Transverse colon (tissue), 4 donors: ENCODE data around the gene ANKRD33B.

Experiments used
- POLR2A ChIP-seq: fragments of 450-650 bp; IDR thresholded peaks from one replicate; pipeline ENCODE4 v1.6.1; 2016; ENCODE audit warnings: antibody characterized with exemption, mild to moderate bottlenecking, moderate library complexity
- POLR2AphosphoS5 ChIP-seq, 3 donors: sonication (generic); formaldehyde crosslinking; IDR thresholded peaks; one replicate each; pipeline ENCODE4 v1.6.1; 2016; ENCODE audit warnings: antibody characterized with exemption in 3 of 3
- TF ChIP-seq, protein P1 (sequence below), 5 experiments: fragments of 200-600 bp in 3 of 5; fragments of 450-650 bp in 2 of 5; sonication (generic) in 3 of 5; IDR thresholded peaks; 1 replicate in 2 of 5; 2 replicates in 3 of 5; pipeline ENCODE4 v1.5.1; 2016 to 2017; ENCODE audit warnings: antibody characterized with exemption in 5 of 5, inconsistent platforms in 3 of 5, mild to moderate bottlenecking in 2 of 5, moderate library complexity in 1 of 5

DNA sequence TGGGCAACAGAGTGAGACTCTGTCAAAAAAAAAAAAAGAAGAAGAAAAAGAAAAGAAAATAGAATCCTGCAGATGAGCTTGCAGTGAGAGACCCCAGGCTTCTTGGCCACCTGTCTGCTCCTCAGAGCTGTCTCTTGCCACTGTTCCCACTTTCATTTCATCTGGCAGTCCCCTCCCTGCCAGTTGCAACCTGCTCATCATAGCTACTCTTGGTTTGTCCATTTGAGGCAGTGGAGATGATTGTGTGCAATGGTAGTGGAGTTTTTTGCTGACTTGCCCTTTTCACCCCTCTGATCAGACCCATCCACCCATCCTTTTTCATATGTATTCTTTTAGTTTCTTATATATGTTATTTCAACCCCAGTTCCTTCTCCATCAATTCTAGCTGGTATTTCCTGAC is 28.7 kb downstream of the ANKRD33B start:
- TF ChIP-seq, protein P1, sequence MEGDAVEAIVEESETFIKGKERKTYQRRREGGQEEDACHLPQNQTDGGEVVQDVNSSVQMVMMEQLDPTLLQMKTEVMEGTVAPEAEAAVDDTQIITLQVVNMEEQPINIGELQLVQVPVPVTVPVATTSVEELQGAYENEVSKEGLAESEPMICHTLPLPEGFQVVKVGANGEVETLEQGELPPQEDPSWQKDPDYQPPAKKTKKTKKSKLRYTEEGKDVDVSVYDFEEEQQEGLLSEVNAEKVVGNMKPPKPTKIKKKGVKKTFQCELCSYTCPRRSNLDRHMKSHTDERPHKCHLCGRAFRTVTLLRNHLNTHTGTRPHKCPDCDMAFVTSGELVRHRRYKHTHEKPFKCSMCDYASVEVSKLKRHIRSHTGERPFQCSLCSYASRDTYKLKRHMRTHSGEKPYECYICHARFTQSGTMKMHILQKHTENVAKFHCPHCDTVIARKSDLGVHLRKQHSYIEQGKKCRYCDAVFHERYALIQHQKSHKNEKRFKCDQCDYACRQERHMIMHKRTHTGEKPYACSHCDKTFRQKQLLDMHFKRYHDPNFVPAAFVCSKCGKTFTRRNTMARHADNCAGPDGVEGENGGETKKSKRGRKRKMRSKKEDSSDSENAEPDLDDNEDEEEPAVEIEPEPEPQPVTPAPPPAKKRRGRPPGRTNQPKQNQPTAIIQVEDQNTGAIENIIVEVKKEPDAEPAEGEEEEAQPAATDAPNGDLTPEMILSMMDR (IDR thresholded peaks at IDR 0.05) = no peak
- no peak for TF ChIP-seq POLR2AphosphoS5 (IDR thresholded peaks at IDR 0.05)
- no peak for TF ChIP-seq POLR2A
